Activated naive CD4-positive, alpha-beta T cell treated with anti-CD3 and anti-CD28 coated beads, Interleukin-2, amount 50 U/mL, for 24 hours (primary cell): ENCODE data around the gene RBP2.
"Not testable (repeated sequence)": the region's sequence is repeated elsewhere in the genome, so short reads cannot be mapped to it uniquely, and the experiment has no call there.

Experiments
- H3K27ac Mint-ChIP-seq: one replicate; pipeline ENCODE4 v1.8.0; 2021; ENCODE audit warnings: mild to moderate bottlenecking, mixed read lengths
- H3K27me3 Mint-ChIP-seq: one replicate; pipeline ENCODE4 v1.8.0; 2021; ENCODE audit warnings: mixed read lengths
- H3K36me3 Mint-ChIP-seq: one replicate; pipeline ENCODE4 v1.8.0; 2021; ENCODE audit warnings: mixed read lengths
- H3K4me1 Mint-ChIP-seq: one replicate; pipeline ENCODE4 v1.8.0; 2021; ENCODE audit warnings: mixed read lengths
- H3K4me3 Mint-ChIP-seq: one replicate; pipeline ENCODE4 v1.8.0; 2021; ENCODE audit warnings: mild to moderate bottlenecking, mixed read lengths
- H3K9me3 Mint-ChIP-seq: one replicate; pipeline ENCODE4 v1.8.0; 2021; ENCODE audit warnings: mixed read lengths

Gene RBP2

DNA sequence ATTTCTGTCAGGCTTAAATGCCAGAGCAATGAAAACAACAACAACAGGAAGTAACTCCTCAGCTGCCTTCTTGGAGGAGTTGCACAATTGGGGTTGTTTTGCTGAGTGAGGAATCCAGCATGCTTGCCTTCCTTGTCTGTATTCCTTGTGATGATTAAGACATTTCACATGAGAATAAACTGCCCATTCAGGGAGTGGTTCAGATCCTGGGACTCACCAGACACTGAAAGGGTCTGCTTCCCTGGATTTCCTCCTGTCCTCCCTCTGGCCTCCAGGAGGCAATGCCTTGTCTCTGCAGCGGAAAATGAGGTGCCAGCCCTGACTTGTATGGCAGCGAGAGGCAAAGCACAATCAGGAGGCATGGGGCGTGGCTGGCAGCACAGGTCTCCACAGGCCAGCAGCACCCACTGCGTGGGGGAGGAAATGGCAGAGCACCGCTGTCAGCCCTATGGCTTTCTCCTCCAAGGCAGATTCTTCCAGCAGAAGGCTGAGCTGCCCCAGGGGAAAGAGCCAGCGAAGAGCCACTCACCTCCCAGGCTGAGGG is 41.5 kb downstream of the RBP2 start:
- no peaks in the 10 kb centered on the region for H3K27me3 Mint-ChIP-seq
- no peak overlapping the region for H3K4me3 Mint-ChIP-seq

GRCh38 chr3:139434228-139434627 is 42.1 kb downstream of the RBP2 start:
- no peak overlapping the region for H3K27ac Mint-ChIP-seq
- H3K4me3 Mint-ChIP-seq, result no peak overlapping the region
- H3K9me3 Mint-ChIP-seq, result no peaks in the 10 kb centered on the region
- peaks cover 4% of the 10 kb centered on the region for H3K36me3 Mint-ChIP-seq
- no peaks in the 10 kb centered on the region for H3K4me1 Mint-ChIP-seq
- no peaks in the 10 kb centered on the region for H3K27me3 Mint-ChIP-seq

More for the DNA sequence above, 41.5 kb downstream of the RBP2 start:
- peaks cover 4% of the 10 kb centered on the region for H3K36me3 Mint-ChIP-seq
- no peaks in the 10 kb centered on the region for H3K9me3 Mint-ChIP-seq
- no peaks in the 10 kb centered on the region for H3K4me1 Mint-ChIP-seq
- no peak overlapping the region for H3K27ac Mint-ChIP-seq

- Mint-ChIP-seq H3K27ac (no peak overlapping the region), H3K36me3 (peaks cover 4% of the 10 kb centered on the region), H3K4me1 (no peaks in the 10 kb centered on the region), H3K4me3 (no peak overlapping the region), H3K27me3 (no peaks in the 10 kb centered on the region), H3K9me3 (no peaks in the 10 kb centered on the region)
Measured at GRCh38 chr3:139433089-139433488, 43.2 kb downstream of the RBP2 start.

- no peaks in the 10 kb centered on the region for H3K9me3 Mint-ChIP-seq
- H3K4me3 Mint-ChIP-seq, result no peak overlapping the region
- no peaks in the 10 kb centered on the region for H3K27me3 Mint-ChIP-seq
- H3K27ac Mint-ChIP-seq, result no peak overlapping the region
- peaks cover 4% of the 10 kb centered on the region for H3K36me3 Mint-ChIP-seq
- no peaks in the 10 kb centered on the region for H3K4me1 Mint-ChIP-seq
Measured at GRCh38 chr3:139430493-139430892, 45.8 kb downstream of the RBP2 start.

- Mint-ChIP-seq H3K36me3 (peaks cover 9% of the 10 kb centered on the region), H3K27me3 (no peaks in the 10 kb centered on the region), H3K4me3 (no peak overlapping the region), H3K4me1 (no peaks in the 10 kb centered on the region), H3K9me3 (no peaks in the 10 kb centered on the region), H3K27ac (no peak overlapping the region)
Measured at GRCh38 chr3:139427283-139428060, 48.8 kb downstream of the RBP2 start.

DNA sequence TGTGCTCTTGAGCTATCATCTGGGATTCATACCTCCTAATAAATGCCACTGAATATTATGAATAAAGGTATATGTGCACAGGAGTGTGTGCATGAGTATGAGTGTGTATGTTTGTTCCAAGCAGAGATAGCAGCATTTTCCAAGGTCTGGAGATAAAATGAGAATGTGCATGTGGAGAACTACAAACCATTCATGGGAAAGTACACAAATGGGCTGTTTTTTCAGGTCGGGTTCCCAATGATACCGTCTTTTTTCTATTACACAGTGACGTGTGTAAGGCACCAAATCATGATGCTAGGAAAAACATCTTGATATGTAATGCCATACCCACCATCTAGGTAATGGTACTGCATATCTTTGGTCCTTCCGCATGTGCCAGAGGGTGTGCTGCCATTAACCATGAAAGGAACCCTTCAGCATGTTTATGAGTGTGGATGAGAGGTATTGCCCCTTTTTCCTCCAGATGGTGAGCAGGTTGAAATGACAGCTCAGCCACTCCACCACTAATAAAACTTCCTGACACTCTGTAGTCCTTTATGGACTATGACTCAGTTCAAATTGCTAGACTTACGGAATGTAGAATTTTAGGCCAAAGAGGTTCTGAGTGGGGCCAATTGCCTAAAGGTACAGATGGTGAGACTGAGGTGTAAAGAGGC is 50.4 kb downstream of the RBP2 start:
- Mint-ChIP-seq H3K36me3 (peaks cover 5% of the 10 kb centered on the region), H3K9me3 (no peaks in the 10 kb centered on the region), H3K4me3 (no peak overlapping the region), H3K4me1 (no peaks in the 10 kb centered on the region), H3K27me3 (no peaks in the 10 kb centered on the region), H3K27ac (no peak overlapping the region)

DNA sequence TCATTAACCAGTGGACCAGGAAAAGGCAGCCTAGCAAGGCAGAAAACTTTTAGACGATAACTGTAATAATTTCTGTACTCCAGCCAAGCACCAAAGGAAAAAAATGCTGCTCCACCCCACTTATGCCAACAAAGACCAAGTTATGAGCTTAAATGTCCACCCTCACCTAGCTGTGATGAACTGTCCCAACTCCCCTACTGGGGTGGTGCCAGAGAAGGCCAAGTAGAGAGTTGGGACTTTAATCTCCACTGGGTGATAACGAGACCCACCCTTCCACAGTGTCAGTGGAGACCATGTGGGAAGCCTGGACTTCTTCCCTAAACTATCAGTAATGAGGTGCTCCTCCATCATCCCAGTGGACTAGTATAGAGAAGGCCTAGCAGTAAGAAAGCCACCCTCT is 53.1 kb downstream of the RBP2 start:
- peaks cover 9% of the 10 kb centered on the region for H3K36me3 Mint-ChIP-seq

GRCh38 chr3:139421460-139421859 is 54.9 kb downstream of the RBP2 start:
- H3K27me3 Mint-ChIP-seq, result no peaks in the 10 kb centered on the region
- H3K27ac Mint-ChIP-seq, result no peak overlapping the region
- H3K4me1 Mint-ChIP-seq, result no peaks in the 10 kb centered on the region
- peaks cover 9% of the 10 kb centered on the region for H3K9me3 Mint-ChIP-seq
- no peak overlapping the region for H3K4me3 Mint-ChIP-seq
- peaks cover 16% of the 10 kb centered on the region for H3K36me3 Mint-ChIP-seq

More for the DNA sequence above, 53.1 kb downstream of the RBP2 start:
- no peak overlapping the region for H3K4me3 Mint-ChIP-seq
- H3K4me1 Mint-ChIP-seq, result no peaks in the 10 kb centered on the region
- H3K27ac Mint-ChIP-seq, result no peak overlapping the region
- no peaks in the 10 kb centered on the region for H3K9me3 Mint-ChIP-seq
- no peaks in the 10 kb centered on the region for H3K27me3 Mint-ChIP-seq

GRCh38 chr3:139421040-139421439 is 55.3 kb downstream of the RBP2 start:
- H3K4me3 Mint-ChIP-seq, result no peak overlapping the region
- H3K4me1 Mint-ChIP-seq, result no peaks in the 10 kb centered on the region
- H3K36me3 Mint-ChIP-seq, result peaks cover 19% of the 10 kb centered on the region
- peaks cover 13% of the 10 kb centered on the region for H3K9me3 Mint-ChIP-seq
- no peak overlapping the region for H3K27ac Mint-ChIP-seq
- H3K27me3 Mint-ChIP-seq, result no peaks in the 10 kb centered on the region

GRCh38 chr3:139418144-139418543 is 58.2 kb downstream of the RBP2 start:
- Mint-ChIP-seq H3K9me3 (peaks cover 35% of the 10 kb centered on the region), H3K4me3 (no peak overlapping the region), H3K4me1 (no peaks in the 10 kb centered on the region), H3K27ac (no peak overlapping the region), H3K27me3 (no peaks in the 10 kb centered on the region), H3K36me3 (peaks cover 20% of the 10 kb centered on the region)

GRCh38 chr3:139416275-139416674 is 60.0 kb downstream of the RBP2 start:
- H3K36me3 Mint-ChIP-seq, result peaks cover 24% of the 10 kb centered on the region
- no peak overlapping the region for H3K27ac Mint-ChIP-seq
- H3K4me1 Mint-ChIP-seq, result no peaks in the 10 kb centered on the region
- H3K9me3 Mint-ChIP-seq, result peaks cover 40% of the 10 kb centered on the region
- no peak overlapping the region for H3K4me3 Mint-ChIP-seq
- no peaks in the 10 kb centered on the region for H3K27me3 Mint-ChIP-seq

- no peak overlapping the region for H3K27ac Mint-ChIP-seq
- H3K4me1 Mint-ChIP-seq, result no peaks in the 10 kb centered on the region
- no peak overlapping the region for H3K4me3 Mint-ChIP-seq
- H3K36me3 Mint-ChIP-seq, result peaks cover 23% of the 10 kb centered on the region
- no peaks in the 10 kb centered on the region for H3K27me3 Mint-ChIP-seq
- peaks cover 40% of the 10 kb centered on the region for H3K9me3 Mint-ChIP-seq
Measured at GRCh38 chr3:139414608-139415224, 61.6 kb downstream of the RBP2 start.

DNA sequence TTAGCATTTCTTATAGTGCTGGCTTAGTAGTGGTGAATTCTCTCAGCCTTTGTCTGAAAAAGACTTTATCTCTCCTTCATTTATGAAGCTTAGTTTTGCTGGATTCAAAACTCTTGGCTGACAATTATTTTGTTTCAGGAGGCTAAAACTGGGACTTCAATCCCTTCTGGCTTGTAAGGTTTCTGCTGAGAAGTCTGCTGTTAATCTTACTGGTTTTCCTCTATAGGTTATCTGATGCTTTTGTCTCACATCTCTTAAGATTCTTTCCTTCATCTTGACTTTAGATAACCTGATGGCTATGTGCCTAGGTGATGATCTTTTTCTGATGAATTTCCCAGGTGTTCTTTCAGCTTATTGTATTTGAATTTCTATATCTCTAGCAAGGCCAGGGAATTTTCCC is 63.4 kb downstream of the RBP2 start:
- not testable (repeated sequence) for H3K4me1 Mint-ChIP-seq, H3K27ac Mint-ChIP-seq, H3K27me3 Mint-ChIP-seq, H3K4me3 Mint-ChIP-seq
- peaks cover 20% of the 10 kb centered on the region for H3K36me3 Mint-ChIP-seq
- peaks cover 40% of the 10 kb centered on the region for H3K9me3 Mint-ChIP-seq
